NCI-H345 (cell line): ENCODE results near the gene C3orf85.

Experiments used
- DNase-seq: peaks from one replicate; lab custom pipeline; 2025; lab: John Stamatoyannopoulos, UW

The C3orf85 gene

GRCh38 chr3:109152320-109152719 is 15.8 kb downstream of the C3orf85 start:
- no peak for DNase-seq

GRCh38 chr3:109154979-109155378 is 18.5 kb downstream of the C3orf85 start:
- DNase-seq: no peak

- no peak for DNase-seq
Measured at GRCh38 chr3:109155828-109156227, 19.3 kb downstream of the C3orf85 start.

GRCh38 chr3:109161487-109162123 is 25.1 kb downstream of the C3orf85 start:
- DNase-seq: no peak

GRCh38 chr3:109165905-109166304 is 29.4 kb downstream of the C3orf85 start:
- no peak for DNase-seq

GRCh38 chr3:109171479-109171878 is 35.0 kb downstream of the C3orf85 start:
- DNase-seq: no peak

GRCh38 chr3:109175411-109175810 is 38.9 kb downstream of the C3orf85 start:
- no peak for DNase-seq

- no peak for DNase-seq
Measured at GRCh38 chr3:109176726-109177125, 40.2 kb downstream of the C3orf85 start.

- DNase-seq: no peak
Measured at GRCh38 chr3:109177908-109178307, 41.4 kb downstream of the C3orf85 start.

GRCh38 chr3:109178708-109179107 is 42.2 kb downstream of the C3orf85 start:
- DNase-seq: no peak

- no peak for DNase-seq
Measured at GRCh38 chr3:109184726-109185125, 48.2 kb downstream of the C3orf85 start.

- DNase-seq: no peak
Measured at GRCh38 chr3:109187390-109187789, 50.9 kb downstream of the C3orf85 start.

- no peak for DNase-seq
Measured at GRCh38 chr3:109188741-109189140, 52.2 kb downstream of the C3orf85 start.

GRCh38 chr3:109191421-109191820 is 54.9 kb downstream of the C3orf85 start:
- no peak for DNase-seq

- DNase-seq: no peak
Measured at GRCh38 chr3:109195815-109196214, 59.3 kb downstream of the C3orf85 start.
